Breast epithelium (tissue), 4 donors: ENCODE data around the gene KRT76. TPM values are rescaled to one million over a fixed set of nuclear protein-coding genes. Genes with fewer than 3 reads are reported as not detected.

Source experiments
- DNase-seq, 2 donors: peaks; one replicate each; pipeline ENCODE4 v3.0.0-alpha.2; 2019; ENCODE audit warnings: low spot score in 2 of 2
- H3K27ac ChIP-seq, 2 donors: fragments of 200-600 bp; sonication (generic) in 1 of 2; one replicate each; pipeline ENCODE4 v1.5.1; 2016 to 2019; ENCODE audit warnings: mild to moderate bottlenecking in 1 of 2
- H3K27me3 ChIP-seq, 2 donors: fragments of 200-600 bp; sonication (generic) in 1 of 2; one replicate each; pipeline versions ENCODE4 v1.5.1 to v1.6.0; 2017 to 2019; ENCODE audit warnings: control low read depth in 1 of 2, mild to moderate bottlenecking in 1 of 2
- H3K36me3 ChIP-seq: fragments of 200-600 bp; one replicate; pipeline ENCODE4 v1.5.1; 2019
- H3K4me1 ChIP-seq, 2 donors: fragments of 200-600 bp; sonication (generic); one replicate each; pipeline ENCODE4 v1.5.1; 2016 to 2019; ENCODE audit warnings: control low read depth in 1 of 2
- H3K4me3 ChIP-seq, 3 donors: fragments of 200-600 bp; sonication (generic); 1 replicate in 2 of 3; 2 replicates in 1 of 3; pipeline ENCODE4 v1.5.1; 2016 to 2019; ENCODE audit warnings: mild to moderate bottlenecking in 3 of 3, moderate library complexity in 2 of 3
- H3K9me3 ChIP-seq, 2 donors: fragments of 200-600 bp; sonication (generic) in 1 of 2; one replicate each; pipeline ENCODE4 v1.5.1; 2016 to 2019; ENCODE audit warnings: control low read depth in 1 of 2
- CTCF ChIP-seq, 3 donors: fragments of 450-650 bp; IDR thresholded peaks; one replicate each; pipeline ENCODE4 v1.5.1; 2016 to 2017; ENCODE audit warnings: antibody characterized with exemption in 3 of 3, mild to moderate bottlenecking in 3 of 3, moderate library complexity in 3 of 3
- POLR2A ChIP-seq: fragments of 450-650 bp; IDR thresholded peaks from one replicate; pipeline ENCODE4 v1.6.1; 2016; ENCODE audit warnings: antibody characterized with exemption, mild to moderate bottlenecking, moderate library complexity
- POLR2AphosphoS5 ChIP-seq, 3 donors: sonication (generic); formaldehyde crosslinking; IDR thresholded peaks; one replicate each; pipeline ENCODE4 v1.6.1; 2017; ENCODE audit warnings: antibody characterized with exemption in 3 of 3
- intact Hi-C: fragments of 100-400 bp; cut with DNase I; formaldehyde crosslinking; loops from one replicate; pipeline ENCODE4 v1.15.1; 2023; ENCODE audit warnings: low total_unique reads
- total RNA-seq, 3 donors: library from RNA; depleted of rRNA; stranded (reverse); fragments of >200 nt; gene quantifications; one replicate each; pipeline ENCODE4 v1.1.0, GENCODE V29; 2016

Gene KRT76
- total RNA-seq, 3 donors from 2014 or later, result not detected

- Histone ChIP-seq H3K36me3 (no peaks in the 10 kb centered on the region), H3K9me3 (peaks cover 15 to 25% of the 10 kb centered on the region in 2 donors), H3K27me3 (no peaks in the 10 kb centered on the region), H3K4me3 (no peak overlapping the region), H3K4me1 (no peaks in the 10 kb centered on the region), H3K27ac (no peak overlapping the region)
- TF ChIP-seq POLR2A (no peak), POLR2AphosphoS5 (IDR thresholded peaks at IDR 0.05) (no peak), CTCF (IDR thresholded peaks at IDR 0.05) (no peak)
- no peak for DNase-seq
- intact Hi-C loops, result no loop called here
Observed at GRCh38 chr12:52757449-52758176, 19.5 kb downstream of the KRT76 start.

GRCh38 chr12:52756281-52756960 is 20.7 kb downstream of the KRT76 start:
- DNase-seq, result no peak
- Histone ChIP-seq H3K4me3 (no peak overlapping the region), H3K27me3 (no peaks in the 10 kb centered on the region), H3K4me1 (no peaks in the 10 kb centered on the region), H3K9me3 (peaks cover 14 to 18% of the 10 kb centered on the region in 2 donors), H3K36me3 (no peaks in the 10 kb centered on the region), H3K27ac (no peak overlapping the region)
- intact Hi-C loops, result no loop called here
- TF ChIP-seq POLR2A (no peak), CTCF (IDR thresholded peaks at IDR 0.05) (no peak), POLR2AphosphoS5 (IDR thresholded peaks at IDR 0.05) (no peak)

GRCh38 chr12:52755533-52755932 is 21.6 kb downstream of the KRT76 start:
- no peak for TF ChIP-seq POLR2AphosphoS5 (IDR thresholded peaks at IDR 0.05)
- TF ChIP-seq CTCF (IDR thresholded peaks at IDR 0.05), result no peak
- intact Hi-C loops, result no loop called here
- H3K36me3 ChIP-seq, result no peaks in the 10 kb centered on the region
- H3K27me3 ChIP-seq, result no peaks in the 10 kb centered on the region
- H3K4me3 ChIP-seq, result no peak overlapping the region
- no peak for DNase-seq
- H3K9me3 ChIP-seq, result peaks cover 5 to 9% of the 10 kb centered on the region in 2 donors
- H3K27ac ChIP-seq, result no peak overlapping the region
- H3K4me1 ChIP-seq, result no peaks in the 10 kb centered on the region

- intact Hi-C loops, result no loop called here
- no peak overlapping the region for H3K4me3 ChIP-seq
Observed at GRCh38 chr12:52754135-52754534, 23.0 kb downstream of the KRT76 start.

More at GRCh38 chr12:52754135-52754534, 23.0 kb downstream of the KRT76 start:
- Histone ChIP-seq H3K9me3 (no peaks in the 10 kb centered on the region), H3K36me3 (no peaks in the 10 kb centered on the region), H3K27me3 (no peaks in the 10 kb centered on the region), H3K27ac (no peak overlapping the region), H3K4me1 (no peaks in the 10 kb centered on the region)
- TF ChIP-seq POLR2A, result no peak
- TF ChIP-seq POLR2AphosphoS5 (IDR thresholded peaks at IDR 0.05), result no peak
- TF ChIP-seq CTCF (IDR thresholded peaks at IDR 0.05), result no peak
- DNase-seq, result no peak
